ENCODE data around the gene PRAMEF5. TPM values are rescaled to one million over a fixed set of nuclear protein-coding genes. Genes with fewer than 3 reads are reported as not detected.
"Not testable (repeated sequence)": the region's sequence is repeated elsewhere in the genome, so short reads cannot be mapped to it uniquely, and the experiment has no call there.

The PRAMEF5 gene
- polyA plus RNA-seq, 3 donors, result not detected

DNA sequence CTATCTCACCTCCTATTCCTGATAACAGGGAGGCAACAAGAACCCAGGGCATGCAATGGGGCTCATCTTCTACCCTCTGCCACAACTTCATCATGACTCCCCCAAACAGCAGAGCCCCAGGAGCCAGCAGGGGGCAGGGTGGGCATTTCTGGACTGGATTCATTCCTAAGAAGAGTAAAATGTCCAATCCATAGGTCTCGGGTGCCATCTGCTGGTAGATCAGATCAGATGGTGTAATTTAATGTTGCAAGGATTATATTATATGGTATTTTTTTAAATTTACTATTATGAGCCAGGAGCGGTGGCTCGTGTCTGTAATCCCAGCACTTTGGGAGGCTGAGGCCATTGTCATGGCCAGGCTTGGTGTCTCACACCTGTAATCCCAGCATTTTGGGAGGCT is 11.1 kb downstream of the PRAMEF5 start:
- DNase-seq, result not testable (repeated sequence)

DNA sequence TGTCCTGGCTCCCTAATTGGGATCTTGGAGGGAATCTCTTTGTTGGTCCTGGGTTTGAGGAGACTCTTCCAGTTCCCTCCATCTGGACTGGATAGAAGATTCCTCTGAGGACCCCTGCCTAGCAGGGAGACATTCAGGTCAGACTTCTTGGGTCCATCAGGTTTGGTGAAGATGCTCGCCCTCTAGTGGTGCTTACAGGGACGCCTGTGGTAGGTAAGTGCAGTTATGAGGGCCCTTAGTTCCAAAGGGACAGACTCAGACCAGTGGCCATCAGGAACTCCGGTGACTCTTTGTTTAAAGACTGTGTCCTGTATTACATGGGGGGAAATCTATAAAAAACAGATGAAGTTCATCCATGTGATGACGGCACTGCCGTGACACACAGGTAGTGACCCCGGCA is 23.0 kb downstream of the PRAMEF5 start:
- not testable (repeated sequence) for DNase-seq

DNA sequence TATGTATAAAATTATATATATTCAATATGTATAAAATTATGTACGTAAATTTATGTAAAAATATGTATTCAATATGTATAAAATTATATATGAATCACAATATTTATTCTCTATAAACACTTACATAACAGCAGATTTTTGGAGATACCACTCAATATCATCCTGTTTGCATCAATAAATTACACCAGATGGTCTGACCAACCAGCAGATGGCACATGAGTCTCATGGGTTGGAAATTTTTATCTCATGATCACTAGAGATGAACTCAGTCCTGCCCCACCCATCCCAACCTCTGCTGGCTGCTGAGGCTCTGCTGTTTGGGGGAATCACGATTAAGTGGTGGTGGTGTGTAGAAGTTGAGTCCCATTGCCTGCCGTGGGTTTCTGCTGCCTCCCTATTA is 25.6 kb downstream of the PRAMEF5 start:
- not testable (repeated sequence) for DNase-seq

DNA sequence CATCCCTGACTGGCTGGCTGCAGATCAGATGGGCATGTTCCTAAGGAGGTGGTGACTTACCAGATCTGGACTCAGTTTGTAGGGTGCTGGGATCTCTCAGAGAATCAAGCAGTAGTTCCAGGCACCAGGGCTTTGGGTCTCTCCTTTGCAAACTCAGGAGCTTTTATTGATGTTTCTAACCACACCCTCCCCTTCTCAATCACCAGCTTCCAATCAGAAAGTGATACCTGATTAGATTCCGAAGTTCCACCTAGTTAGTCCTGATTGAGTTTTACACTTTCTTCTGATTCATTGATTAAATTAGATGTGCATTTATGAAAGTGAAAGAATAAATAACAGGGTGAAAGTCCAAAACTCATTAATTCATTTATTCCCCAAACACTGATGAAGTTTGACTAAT is 31.0 kb downstream of the PRAMEF5 start, which contains the start of gene PRAMEF8:
PRAMEF8 (minus strand) TSS at position 101 of the 400 bp plus-strand sequence. CDS start 1,046 bp downstream, outside the sequence.
- not testable (repeated sequence) for DNase-seq

DNA sequence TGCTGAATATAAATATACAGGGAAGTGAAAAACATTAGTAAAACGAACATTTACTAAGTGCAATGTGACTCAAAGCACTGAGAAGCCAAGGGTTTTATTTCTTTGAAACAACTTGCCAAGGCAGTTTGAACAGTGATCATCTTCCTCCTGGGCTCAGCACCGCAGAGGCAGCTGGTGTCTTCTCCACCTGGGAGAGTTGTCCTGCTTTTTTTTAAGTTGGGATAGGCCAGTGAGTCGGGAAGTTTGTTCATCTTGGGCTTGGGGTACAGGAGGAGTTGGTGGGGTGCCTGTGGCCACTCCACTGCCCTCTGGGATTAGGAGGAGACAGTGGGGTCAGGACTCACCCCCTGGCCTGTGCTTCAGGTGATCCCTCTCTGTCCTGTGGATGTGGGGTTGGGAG is 35.0 kb downstream of the PRAMEF5 start:
- DNase-seq, result not testable (repeated sequence)

DNA sequence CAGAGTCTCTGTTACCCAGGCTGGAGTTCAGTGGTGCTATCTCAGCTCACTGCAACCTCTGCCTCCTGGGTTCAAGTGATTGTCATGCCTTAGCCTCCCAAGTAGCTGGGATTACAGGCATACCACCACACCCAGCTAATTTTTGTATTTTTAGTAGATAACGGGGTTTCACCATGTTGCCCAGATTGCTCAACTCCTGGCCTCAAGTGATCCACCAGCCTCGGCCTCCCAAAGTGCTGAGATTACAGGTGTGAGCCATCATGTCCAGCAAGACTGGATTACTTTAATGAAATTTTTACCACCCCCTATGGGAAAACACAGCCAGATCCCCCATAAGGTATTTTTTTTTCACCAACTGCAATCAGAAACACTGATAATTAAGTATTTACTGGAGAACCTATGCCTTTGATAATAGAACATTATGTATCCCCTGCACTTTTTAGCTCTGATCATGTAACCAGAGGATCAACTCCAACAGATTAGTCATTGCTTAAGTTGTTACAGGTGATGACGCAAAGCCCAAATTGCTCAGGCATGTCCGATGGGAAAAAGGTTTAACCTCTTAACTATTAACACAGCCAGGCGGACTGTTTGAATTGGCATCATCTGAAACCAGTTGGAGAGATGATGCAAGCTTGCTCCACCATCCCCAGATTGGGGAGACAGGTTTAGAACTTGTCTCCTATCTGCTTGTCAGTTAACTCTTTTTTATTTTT is 43.4 kb downstream of the PRAMEF5 start:
- not testable (repeated sequence) for DNase-seq

DNA sequence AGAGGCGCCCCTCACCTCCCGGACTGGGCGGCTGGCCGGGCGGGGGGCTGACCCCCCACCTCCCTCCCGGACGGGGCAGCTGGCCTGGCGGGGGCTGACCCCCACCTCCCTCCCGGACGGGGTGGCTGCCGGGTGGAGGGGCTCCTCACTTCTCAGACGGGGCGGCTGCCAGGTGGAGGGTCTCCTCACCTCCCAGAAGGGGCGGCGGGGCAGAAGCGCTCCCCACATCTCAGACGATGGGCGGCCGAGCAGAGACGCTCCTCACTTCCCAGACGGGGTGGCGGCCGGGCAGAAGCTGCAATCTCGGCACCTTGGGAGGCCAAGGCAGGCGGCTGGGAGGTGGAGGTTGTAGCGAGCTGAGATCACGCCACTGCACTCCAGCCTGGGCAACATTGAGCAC is 44.7 kb downstream of the PRAMEF5 start:
- DNase-seq, result not testable (repeated sequence)

DNA sequence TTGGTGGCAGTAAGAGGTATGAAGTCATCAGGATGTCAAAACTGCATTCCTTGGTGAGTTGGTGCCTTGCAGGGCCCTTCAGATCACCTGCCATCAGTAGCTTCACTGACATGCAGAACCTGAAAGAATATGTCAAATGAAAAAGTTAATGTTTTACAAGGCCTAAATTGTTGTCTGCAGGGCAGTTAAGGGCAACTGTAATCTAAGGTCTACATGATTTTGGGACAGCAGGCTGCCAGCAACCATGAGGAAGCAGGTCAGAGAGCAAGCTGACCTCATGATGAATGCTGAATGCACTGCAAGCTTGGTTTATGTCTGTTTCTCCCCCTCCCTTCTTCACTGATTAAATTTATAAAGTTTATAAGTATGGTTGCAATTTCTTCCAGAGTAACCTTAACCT is 48.2 kb downstream of the PRAMEF5 start:
- DNase-seq, result not testable (repeated sequence)

DNA sequence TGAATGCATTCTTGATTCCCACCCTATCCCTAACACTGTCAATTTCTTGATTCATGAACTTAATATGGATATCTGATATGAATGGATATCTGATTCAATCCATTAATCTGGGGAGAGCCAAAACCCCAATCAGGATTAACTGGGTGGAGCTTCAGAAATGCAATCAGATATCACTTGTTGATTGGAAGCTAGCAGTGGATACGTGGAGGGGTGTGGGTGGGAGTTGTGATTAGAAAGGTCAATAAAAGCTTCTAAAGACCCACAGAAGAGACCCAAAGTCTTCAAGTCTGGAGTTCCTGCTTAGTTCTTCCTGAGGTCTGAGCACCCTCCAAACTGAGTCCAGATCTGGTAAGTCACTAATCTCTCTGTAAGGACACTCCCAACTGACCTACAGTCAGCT is 49.2 kb downstream of the PRAMEF5 start, which contains the start of gene PRAMEF33:
PRAMEF33 (plus strand) TSS at position 301 of the 400 bp plus-strand sequence. CDS start 2,416 bp downstream, outside the sequence.
- DNase-seq, result not testable (repeated sequence)

Other genes with a start within 250 kb of the PRAMEF5 start
- gene PRAMEF27, start 197.6 kb upstream of the PRAMEF5 start, polyA plus RNA-seq (ENCODE audit: insufficient read length in 3 of 3), result not detected
- not detected for gene HNRNPCL3, start 193.4 kb upstream of the PRAMEF5 start, polyA plus RNA-seq (ENCODE audit: insufficient read length in 3 of 3)
- not detected for gene PRAMEF25, start 183.4 kb upstream of the PRAMEF5 start, polyA plus RNA-seq (ENCODE audit: insufficient read length in 3 of 3)
- under 1 TPM in 1 of 3 donors, not detected in 2; 0.11 TPM for gene HNRNPCL2, start 137.3 kb upstream of the PRAMEF5 start, polyA plus RNA-seq (ENCODE audit: insufficient read length in 3 of 3)
- not detected for gene PRAMEF26, start 98.2 kb upstream of the PRAMEF5 start, polyA plus RNA-seq (ENCODE audit: insufficient read length in 3 of 3)
- under 1 TPM in 2 of 3 donors, not detected in 1; 0.27 to 0.28 TPM for gene HNRNPCL4, start 88.6 kb upstream of the PRAMEF5 start, polyA plus RNA-seq (ENCODE audit: insufficient read length in 3 of 3)
- gene PRAMEF9, start 82.3 kb upstream of the PRAMEF5 start, polyA plus RNA-seq (ENCODE audit: insufficient read length in 3 of 3), result not detected
- not detected for gene PRAMEF13, start 52.8 kb upstream of the PRAMEF5 start, polyA plus RNA-seq (ENCODE audit: insufficient read length in 3 of 3)
- gene PRAMEF18, start 28.0 kb upstream of the PRAMEF5 start, polyA plus RNA-seq (ENCODE audit: insufficient read length in 3 of 3), result not detected
- not detected for gene PRAMEF8, start 30.9 kb downstream of the PRAMEF5 start, polyA plus RNA-seq (ENCODE audit: insufficient read length in 3 of 3)
- not detected for gene PRAMEF33, start 49.3 kb downstream of the PRAMEF5 start, polyA plus RNA-seq (ENCODE audit: insufficient read length in 3 of 3)
- not detected for gene PRAMEF15, start 61.4 kb downstream of the PRAMEF5 start, polyA plus RNA-seq (ENCODE audit: insufficient read length in 3 of 3)
- not detected for gene PRAMEF14, start 92.9 kb downstream of the PRAMEF5 start, polyA plus RNA-seq (ENCODE audit: insufficient read length in 3 of 3)
- gene PRAMEF19, start 117.7 kb downstream of the PRAMEF5 start, polyA plus RNA-seq (ENCODE audit: insufficient read length in 3 of 3), result not detected
- not detected for gene PRAMEF17, start 135.4 kb downstream of the PRAMEF5 start, polyA plus RNA-seq (ENCODE audit: insufficient read length in 3 of 3)
- not detected for gene PRAMEF20, start 156.3 kb downstream of the PRAMEF5 start, polyA plus RNA-seq (ENCODE audit: insufficient read length in 3 of 3)